ENCODE data around the gene L3MBTL3. TPM values are rescaled to one million over a fixed set of nuclear protein-coding genes. Genes with fewer than 3 reads are reported as not detected.
"Not testable (repeated sequence)": the region's sequence is repeated elsewhere in the genome, so short reads cannot be mapped to it uniquely, and the experiment has no call there.

The L3MBTL3 gene
- total RNA-seq, 1 experiment from 2014 or later: 3.7 TPM

DNA sequence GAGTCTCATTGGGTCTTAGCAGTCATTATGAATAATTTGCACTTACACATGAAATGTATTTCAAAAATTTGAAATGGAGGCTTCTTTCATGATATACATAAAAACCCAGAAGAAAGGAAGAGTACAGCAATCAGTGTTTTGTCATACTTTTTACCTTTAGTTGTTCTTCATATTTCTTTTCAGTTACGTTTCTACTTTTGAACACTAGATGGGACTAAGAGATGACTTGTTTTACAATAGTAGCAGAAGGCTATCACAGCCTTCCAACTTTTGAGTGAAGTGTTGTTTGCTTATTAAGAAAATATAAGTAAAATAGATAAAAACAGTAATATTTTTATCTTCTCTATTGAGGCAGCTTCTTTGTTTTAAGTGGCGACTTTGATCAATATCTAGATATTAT is 58.1 kb downstream of the L3MBTL3 start:
- no peak for DNase-seq (ENCODE audit: low read depth)

DNA sequence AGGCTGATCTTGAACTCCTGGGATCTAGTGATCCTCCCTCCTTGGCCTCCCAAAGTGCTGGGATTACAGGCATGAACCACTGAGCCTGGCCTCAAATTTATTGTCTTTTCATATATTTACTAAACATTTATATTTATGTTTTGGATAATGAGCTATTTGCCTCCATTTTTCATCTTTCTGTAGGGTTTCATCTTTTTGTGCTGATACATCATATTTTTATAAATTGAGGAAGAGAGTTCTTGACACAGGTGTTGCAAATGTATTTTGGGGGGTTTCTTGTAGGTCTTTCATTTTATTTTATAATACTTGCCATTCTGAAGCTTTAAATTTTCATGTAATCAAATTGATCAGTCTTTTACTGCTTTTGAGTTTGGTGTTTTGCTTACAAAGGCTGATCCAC is 72.4 kb downstream of the L3MBTL3 start:
- DNase-seq (ENCODE audit: low read depth): no peak

DNA sequence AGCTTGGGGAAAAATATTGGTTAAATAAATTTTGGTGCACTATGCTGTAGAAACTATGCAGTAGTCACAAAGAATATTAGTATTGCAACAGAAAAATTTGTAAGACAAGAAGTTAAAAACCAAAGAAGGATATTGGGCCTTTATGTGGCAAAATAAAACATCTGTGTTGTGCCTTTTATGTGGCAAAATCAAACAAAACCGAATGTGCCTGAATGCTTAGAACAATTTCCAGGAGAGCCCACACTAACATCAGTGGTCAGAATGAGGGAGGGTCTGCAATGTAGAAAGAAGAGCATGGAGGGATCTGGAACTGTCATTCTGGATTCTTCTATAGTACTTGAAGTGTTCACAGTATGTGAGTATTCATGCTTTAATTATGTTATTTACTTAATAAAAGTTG is 75.2 kb downstream of the L3MBTL3 start:
- no peak for DNase-seq (ENCODE audit: low read depth)

DNA sequence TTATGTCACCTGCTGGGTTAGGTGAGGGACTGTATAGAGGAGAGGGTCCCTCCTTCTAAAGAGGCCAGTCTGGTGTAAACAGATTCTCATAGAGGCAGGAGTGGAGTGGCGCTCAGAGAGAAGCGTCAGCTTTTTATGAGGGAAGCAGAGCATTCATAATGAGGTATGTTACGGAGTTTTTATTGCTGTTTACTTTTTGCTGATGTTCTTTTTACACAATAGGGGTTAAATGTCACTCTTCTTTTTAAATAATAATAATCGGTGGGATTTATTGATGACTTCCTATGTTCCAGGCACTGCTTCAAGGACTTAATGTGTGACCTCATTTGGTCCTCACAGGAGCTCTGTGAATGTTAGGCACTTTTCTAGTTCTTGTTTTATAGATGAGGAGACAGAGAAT is 79.9 kb downstream of the L3MBTL3 start:
- no peak for DNase-seq (ENCODE audit: low read depth)

DNA sequence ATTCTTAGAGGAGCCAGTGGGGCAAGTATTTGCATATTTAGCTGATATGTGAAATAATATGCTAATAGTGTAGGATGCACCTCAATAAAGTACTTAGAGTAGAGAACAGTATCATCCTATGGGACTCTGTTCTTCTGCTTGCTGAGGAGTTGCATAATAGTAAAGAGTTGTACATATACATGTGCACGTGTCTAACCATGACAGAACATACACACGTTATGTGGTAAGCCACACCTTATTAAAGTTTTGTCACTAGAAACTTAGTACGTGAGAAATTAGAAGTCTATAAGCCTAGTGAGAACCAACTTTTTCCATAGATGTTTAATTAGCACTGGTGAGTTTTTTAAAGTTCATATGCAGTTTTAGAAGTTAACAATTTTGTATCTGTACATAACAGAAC is 80.7 kb downstream of the L3MBTL3 start:
- DNase-seq (ENCODE audit: low read depth): no peak

DNA sequence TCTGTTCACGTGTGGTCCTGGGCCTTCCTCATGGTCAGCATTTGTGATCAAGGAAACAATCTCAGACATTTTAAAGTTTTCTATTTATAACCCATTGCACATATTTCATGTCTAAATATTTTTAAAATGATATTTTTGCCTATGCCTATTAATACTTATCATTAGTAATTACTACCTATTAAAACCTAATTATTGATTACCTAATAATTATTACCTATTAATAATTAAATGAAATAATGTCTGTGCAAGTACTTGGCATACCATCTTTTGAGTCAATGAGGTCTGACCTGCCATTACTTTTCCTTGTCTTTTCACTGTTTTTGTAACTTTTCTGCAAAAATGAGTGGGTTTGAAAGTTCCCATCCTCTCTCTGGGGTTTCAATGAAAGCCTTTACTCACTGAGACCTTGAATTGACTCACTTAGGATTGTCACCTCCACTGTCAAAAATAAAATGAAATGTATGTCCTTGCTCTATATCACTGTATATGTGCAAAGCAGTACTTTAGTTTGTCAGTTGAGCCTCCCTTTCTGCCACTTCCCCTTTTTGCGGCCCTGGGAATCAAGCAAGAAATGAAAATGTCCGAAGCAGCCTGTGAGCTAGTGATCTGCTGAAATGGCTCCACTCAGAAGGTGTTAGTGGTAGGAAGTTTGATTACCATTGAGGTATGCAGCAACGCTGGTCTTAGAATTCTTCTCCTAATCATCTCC is 87.8 kb downstream of the L3MBTL3 start:
- DNase-seq (ENCODE audit: low read depth): no peak

DNA sequence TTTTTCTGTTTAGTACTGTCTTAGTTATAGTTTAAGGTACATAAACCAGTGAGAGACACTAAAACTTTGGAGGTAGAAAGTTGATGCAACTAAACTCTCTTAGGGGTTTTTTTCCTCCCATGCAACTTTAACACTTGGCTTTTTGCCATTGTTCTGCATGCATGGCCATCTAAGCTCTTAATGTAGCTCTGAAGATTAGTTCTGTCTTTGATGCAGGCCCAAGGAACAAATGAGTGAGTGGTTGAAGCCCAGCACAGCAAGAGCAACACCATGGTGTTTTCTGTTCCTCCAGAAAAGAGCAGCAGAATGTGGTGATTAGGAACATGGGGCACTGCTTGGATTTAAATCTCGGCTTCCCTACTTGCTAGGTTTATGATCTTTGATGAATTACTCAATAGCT is 89.3 kb downstream of the L3MBTL3 start:
- DNase-seq (ENCODE audit: low read depth): no peak

DNA sequence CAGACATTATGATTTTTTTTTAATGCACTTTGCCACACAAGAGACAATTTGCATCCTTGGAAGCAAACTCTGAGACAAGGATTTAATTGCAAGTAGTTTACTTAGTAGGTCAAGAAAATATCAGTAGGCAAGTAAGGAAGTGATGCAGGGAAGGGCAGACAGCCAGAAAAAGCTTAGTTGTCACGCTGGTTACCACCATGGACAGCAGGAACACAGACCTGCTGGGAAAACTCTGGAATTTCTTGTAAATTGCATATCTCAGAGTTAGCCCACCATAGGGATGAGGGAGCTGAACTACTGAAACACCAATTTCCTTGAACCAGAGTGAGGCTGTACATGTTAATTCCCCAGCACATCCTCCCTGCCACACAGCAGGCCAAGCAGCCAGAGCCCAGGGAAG is 92.7 kb downstream of the L3MBTL3 start:
- no peak for DNase-seq (ENCODE audit: low read depth)

DNA sequence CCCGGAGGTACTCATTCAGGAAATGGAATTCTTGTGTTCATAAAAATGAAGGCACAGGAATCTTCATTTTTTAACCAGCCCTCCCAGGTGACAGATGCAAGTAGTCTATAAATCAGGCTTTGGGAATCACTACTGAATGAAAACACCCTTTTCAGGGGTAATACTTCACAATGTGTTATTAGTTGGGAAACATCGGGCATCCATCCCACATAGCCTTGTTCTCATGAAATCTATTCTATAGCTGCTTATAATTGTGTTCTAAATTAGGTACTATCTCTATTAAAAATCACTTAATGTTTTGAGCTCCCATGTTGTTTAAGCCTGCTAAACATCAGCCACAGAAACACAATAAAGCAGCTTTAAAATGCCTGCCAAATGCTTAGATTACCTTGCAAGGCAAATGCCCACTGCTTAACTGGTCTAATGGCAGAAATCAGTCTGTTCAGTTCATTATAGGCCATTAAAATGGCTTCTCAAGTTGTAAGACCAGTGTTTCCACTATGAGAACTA is 94.9 kb downstream of the L3MBTL3 start:
- no peak for DNase-seq (ENCODE audit: low read depth)

DNA sequence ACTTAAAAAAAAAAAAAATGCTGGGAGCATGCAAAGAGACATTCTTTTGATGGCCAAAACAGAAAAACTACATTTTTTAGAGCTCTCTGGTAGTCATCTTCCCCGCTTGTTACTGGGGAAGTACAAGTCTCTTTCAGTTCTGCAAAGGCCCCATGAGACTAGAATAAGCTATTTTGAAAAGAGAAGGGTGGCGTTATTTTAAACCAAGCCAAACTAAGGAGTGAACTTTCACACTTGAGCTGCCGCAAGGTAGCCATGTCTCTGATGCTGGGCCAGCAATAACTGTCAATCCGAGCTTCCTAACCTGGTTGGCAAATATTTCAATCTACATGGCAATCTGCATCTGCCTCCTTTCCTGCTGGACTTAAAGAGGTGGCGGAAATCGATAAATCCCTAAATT is 96.7 kb downstream of the L3MBTL3 start:
- no peak for DNase-seq (ENCODE audit: low read depth)

DNA sequence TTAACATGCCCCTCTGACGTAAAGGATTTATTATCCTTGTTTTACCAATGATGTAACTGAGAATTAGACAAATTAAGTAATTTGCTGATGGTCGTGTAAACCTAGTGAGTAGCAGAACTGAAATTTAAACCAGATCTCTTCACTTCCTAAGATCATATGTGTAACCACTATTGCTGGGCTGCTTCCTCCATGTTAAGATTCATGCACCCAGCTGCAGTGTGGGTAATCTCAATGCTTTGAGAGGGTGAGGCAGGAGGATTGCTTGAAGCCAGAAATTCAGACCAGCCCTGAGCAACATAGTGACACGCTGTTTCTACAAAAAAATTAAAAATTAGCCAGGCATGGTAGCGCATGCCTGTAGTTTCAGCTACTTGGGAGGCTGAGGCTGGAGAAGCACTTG is 97.9 kb downstream of the L3MBTL3 start:
- DNase-seq (ENCODE audit: low read depth): no peak

DNA sequence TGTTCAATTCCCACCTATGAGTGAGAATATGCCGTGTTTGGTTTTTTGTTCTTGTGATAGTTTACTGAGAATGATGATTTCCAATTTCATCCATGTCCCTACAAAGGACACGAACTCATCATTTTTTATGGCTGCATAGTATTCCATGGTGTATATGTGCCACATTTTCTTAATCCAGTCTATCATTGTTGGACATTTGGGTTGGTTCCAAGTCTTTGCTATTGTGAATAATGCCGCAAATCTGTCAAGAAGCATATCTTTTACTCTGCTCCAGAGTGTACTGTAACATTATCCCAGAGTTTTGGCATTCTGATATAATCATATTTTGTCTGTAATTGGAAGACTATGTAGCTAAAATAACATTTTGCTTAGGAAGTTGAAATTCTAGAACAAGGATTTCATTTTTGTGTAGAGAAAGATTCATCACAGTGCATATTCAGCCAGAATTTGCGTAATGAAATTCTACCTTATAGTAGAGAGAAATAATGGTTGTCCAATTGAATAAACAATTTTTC is 98.9 kb downstream of the L3MBTL3 start:
- not testable (repeated sequence) for DNase-seq (ENCODE audit: low read depth)

DNA sequence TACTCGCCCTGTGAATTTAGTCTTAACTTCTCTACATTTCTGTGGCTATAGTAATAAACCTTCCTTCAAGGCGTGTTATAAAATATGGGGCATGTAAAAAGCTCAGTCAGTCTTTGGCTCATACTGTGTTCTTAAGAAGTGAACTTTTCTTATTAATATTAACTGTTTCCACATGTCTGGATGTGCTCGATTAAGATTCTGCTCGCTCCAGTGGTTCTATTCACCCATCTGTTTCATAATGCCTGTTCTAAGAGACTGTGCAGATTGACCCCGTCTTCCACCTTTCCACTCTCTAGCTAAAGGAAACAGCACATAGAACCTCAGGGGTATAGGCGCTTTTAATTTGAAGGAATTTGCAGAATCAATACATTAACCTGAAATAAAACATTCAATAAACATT is 99.9 kb downstream of the L3MBTL3 start:
- DNase-seq (ENCODE audit: low read depth): no peak

DNA sequence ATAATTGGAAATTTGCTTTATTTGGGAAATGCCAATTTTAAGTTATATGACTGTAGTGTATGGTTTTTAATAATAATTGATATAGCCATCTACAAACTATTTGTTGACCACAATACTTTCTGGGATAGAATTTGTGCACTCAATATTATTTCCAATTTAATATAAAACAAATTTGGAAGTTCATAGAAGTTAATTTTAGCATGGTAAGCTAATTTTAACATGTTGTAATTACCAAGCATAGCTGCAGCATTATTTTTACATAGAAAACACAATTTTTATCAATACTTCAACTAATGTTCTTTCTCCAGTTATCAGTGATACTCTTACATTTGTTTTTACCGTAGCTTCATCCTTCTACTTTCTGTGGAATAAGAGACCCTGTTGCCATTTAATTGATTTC is 100.8 kb downstream of the L3MBTL3 start:
- DNase-seq (ENCODE audit: low read depth): no peak

DNA sequence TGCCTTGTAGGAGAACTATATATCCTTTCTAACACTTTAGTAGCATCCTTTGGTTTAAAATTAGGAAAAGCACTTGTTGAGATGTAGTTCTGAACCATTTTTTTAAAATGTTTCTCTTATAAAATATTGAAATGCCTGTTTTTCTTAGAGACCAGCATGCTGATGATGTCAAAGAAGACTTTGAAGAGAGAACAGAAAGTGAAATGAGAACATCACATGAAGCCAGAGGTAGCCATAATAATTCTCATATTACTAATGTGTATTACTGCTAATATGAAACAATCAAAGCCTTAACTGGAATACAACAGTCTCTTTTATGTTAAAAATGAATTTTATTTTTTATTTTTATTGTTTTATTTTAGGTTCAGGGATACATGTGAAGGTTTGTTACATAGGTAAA is 102.3 kb downstream of the L3MBTL3 start:
- DNase-seq (ENCODE audit: low read depth): no peak

DNA sequence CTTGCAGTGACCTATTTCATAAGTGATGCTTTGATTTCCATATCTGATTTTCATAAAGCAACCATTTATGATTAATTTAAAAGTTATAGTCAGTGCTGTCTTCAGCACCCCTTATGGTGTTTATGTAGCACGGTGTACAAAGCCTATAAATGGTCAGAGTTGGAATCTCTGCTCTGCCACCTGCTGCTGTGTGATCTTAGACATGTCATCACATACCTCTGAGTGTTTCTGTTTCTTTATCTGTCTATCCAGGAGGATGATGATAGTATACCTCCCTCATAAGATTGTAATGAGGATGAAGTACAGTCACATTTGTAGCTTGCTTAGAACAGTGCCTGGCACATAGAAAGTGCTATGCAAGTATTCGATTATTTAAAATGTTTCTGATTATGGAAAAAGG is 103.9 kb downstream of the L3MBTL3 start:
- DNase-seq (ENCODE audit: low read depth): no peak

DNA sequence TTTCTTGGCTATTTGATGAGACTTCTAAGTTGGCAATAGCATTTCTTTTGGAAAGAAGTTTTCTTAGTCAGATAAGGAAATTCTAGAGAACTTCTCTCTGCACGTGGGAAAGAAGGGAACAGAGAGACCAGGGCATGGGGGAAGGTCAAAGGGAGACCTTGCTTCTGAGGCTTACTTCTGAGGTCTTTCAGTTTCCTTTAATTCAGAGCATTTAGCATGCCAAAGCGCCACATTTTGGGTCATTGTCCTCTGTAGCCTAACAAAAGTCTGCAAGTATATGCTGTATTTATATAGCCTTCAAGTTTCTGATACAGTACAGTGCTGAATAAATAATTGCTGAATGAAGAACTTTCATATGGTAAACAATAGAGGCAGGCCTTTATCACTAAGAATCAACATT is 108.8 kb downstream of the L3MBTL3 start:
- no peak for DNase-seq (ENCODE audit: low read depth)

DNA sequence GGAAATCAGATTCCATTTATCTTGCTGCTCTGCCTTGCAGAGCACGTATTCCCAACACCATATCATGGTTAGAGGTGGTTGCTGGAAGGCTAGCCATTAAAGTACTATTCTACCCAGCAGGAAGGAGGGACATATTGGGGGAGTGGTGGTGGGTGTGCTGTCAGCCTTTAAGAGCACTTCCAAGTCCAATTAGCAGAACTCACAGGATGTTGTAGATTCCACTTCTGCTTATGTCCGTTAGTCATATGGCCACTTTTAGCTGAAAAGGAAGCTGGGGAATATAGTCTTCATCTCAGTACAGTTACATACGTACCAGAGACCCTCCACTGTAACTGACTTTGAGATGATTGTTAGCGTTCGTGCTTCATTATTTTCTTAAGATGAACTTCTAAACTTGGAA is 109.9 kb downstream of the L3MBTL3 start:
- DNase-seq (ENCODE audit: low read depth): no peak

DNA sequence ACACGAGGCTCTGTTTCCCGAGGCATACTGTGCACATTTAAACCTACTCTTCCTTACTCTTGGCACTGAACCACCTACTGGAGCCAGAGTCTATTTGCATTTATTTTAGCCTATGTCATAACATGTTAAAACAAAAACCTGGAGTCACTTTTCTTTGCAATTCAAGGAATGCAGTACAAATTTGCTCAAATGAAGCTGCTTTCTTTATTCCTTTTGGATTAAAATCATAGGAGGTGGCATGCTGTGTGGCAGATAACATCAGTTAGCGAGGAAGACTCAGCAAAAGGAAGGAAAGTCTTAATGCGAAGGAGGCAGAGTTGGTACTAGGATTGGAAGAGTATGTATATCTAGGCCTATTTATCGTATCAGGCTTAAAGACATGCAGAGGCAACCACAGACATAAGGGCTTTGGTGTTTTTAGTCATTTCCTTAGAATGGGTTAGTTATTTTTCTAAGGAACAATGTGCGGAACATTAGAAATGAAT is 111.4 kb downstream of the L3MBTL3 start:
- no peak for DNase-seq (ENCODE audit: low read depth)

DNA sequence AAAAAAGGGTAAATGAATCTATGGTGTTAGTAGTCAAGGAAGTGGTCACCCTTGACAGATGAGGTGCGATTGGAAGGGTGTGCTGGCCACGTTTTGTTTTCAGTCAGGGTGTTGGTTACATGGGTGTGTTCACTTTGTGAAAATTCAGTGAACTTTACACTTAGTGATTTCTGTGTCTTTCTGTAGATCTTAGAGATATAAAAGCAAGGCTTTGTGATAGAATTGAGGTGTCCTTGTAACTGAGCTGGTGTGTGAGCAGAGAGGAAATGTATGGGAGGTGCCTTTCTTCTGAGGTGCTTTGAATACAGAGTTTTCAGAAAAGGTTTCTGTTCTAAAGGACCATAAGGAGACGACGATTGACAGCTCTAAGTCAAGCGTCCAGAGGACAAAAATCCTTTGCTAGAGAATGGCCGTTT is 113.9 kb downstream of the L3MBTL3 start:
- no peak for DNase-seq (ENCODE audit: low read depth)

DNA sequence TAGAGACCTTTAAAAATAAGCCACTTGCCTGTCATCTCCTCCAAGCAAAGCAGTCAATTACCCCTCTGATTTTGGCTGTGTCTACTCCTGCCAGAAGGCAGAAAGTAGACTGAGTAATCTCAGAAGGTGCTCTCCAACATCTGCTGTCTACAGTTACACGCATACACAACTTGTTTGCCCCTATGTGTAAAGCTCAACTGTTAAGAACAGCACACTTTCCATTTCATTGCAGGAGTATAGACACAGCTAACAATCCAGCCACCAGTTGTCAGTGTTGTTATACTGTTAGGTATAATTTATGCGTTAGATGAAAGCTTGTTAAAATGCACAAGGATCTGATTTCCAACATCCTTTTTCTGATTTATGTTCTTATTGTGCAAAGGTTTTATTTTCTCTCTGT is 116.2 kb downstream of the L3MBTL3 start:
- DNase-seq (ENCODE audit: low read depth): no peak

DNA sequence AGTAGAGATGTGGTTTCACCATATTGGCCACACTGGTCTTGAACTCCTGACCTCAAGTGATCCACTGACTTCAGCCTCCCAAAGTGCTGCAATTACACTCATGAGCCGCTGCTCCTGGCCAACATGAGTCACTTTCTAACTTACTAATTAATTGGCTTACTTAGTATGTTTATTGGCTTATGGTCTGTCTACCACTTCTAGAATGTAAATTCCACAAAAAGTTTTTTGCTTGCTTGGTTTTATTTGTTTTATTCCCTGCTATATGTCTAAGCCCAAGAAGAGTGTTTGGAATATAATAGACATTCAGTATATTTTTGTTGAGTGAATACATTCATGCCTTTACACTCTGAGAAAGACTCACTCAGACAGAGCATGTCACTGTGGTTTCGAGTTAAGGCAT is 118.4 kb downstream of the L3MBTL3 start:
- DNase-seq (ENCODE audit: low read depth): no peak

DNA sequence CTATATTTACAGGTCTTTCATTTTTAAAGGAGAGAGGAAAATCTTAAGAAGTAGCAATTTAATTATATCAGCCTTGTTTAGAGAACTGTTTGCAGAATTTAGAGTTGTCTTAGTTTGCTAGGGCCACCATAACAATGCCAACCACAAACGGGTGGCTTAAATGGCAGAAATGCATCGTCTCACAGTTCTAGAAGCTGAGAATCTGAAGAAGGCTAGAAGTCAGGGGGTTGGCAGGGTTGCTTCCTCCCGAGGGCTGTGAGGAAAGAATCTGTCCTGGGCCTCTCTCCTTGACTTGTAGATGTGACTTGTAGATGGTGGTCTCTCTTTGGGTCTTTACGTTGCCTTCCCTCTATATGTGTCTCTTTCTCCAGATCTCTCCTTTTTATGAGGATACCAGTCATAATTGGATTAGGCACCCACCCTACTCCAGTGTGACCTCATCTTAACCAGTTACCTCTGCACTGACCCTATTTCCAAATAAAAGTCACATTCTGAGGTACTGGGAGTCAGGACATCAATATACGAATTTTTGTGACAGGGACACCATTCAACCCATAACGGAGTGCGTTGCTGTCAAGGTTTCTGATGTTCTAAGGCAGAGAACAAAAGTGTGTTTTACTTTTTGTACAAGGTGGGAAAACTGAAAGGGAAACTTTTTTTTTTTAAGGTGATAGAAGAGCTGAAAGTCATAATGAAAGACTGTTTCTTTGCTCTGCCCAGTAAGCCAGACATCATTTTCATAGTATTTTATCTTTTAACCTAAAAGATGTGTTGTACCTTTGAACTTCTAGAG is 119.9 kb downstream of the L3MBTL3 start:
- no peak for DNase-seq (ENCODE audit: low read depth)

Data from RPMI7951 (cell line).